Measurements from ENCODE around the gene SLC35B2. TPM values are rescaled to one million over a fixed set of nuclear protein-coding genes. Genes with fewer than 3 reads are reported as not detected.
A peak's percentile ranks its signal among the peaks of the same experiment; 100 is the strongest.

SLC35B2 gene
- total RNA-seq, 1 experiment from 2014 or later = 44.6 TPM

DNA sequence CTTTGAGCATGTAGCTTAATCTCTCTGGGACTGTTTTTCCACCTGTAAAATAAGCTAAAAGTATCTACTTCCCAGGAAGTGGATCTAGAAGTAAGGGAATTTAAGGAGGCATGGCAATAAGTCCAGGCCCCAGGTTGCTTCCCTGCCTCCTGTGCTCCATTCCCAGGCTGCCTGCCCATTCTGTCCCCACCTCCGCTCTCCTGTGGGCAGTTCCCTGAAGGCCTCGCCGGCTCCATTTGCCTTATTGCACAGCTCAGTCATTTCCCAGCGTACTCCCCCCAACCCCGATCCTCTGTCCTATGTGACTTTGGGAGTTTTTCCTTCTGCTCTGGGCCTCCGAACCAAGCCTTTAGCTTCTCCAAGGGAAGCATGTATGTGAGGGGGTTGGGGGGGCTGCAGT is 29.3 kb downstream of the SLC35B2 start:
- H3K36me3 Mint-ChIP-seq (ENCODE audit: insufficient read depth, unreplicated experiment) = peaks cover 11% of the 10 kb centered on the region
- H3K4me1 Mint-ChIP-seq (ENCODE audit: low read depth, unreplicated experiment) = peaks cover 2% of the 10 kb centered on the region
- no TSS peak for BruUV-seq (replicated peaks)
- Histone ChIP-seq H3K4me1 (peaks cover 33% of the 10 kb centered on the region), H3K36me3 (ENCODE audit: control insufficient read depth, insufficient read depth, low read length) (no peaks in the 10 kb centered on the region), H3K4me3 (ENCODE audit: low read depth, low read length) (no peak overlapping the region), H3K9me3 (no peaks in the 10 kb centered on the region), H3K27me3 (replicated peaks; ENCODE audit: control insufficient read depth, insufficient read depth, low read length) (no peaks in the 10 kb centered on the region)
- ChIA-PET CTCF (no interaction called here), POLR2A (no interaction called here)
- no peaks in the 10 kb centered on the region for H3K9me3 Mint-ChIP-seq (ENCODE audit: unreplicated experiment)
- no peak for DNase-seq
- TF ChIP-seq, protein P1, sequence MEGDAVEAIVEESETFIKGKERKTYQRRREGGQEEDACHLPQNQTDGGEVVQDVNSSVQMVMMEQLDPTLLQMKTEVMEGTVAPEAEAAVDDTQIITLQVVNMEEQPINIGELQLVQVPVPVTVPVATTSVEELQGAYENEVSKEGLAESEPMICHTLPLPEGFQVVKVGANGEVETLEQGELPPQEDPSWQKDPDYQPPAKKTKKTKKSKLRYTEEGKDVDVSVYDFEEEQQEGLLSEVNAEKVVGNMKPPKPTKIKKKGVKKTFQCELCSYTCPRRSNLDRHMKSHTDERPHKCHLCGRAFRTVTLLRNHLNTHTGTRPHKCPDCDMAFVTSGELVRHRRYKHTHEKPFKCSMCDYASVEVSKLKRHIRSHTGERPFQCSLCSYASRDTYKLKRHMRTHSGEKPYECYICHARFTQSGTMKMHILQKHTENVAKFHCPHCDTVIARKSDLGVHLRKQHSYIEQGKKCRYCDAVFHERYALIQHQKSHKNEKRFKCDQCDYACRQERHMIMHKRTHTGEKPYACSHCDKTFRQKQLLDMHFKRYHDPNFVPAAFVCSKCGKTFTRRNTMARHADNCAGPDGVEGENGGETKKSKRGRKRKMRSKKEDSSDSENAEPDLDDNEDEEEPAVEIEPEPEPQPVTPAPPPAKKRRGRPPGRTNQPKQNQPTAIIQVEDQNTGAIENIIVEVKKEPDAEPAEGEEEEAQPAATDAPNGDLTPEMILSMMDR (IDR thresholded peaks at IDR 0.05; ENCODE audit: insufficient read depth in 1 of 2, low read depth in 1 of 2, low read length in 1 of 2, severe bottlenecking in 1 of 2, unreplicated experiment in 1 of 2) = no peak
- no peak overlapping the region for H3K4me3 Mint-ChIP-seq (ENCODE audit: unreplicated experiment)
- H3K27me3 Mint-ChIP-seq (ENCODE audit: insufficient read depth, unreplicated experiment) = no peaks in the 10 kb centered on the region
- intact Hi-C loops (cut with micrococcal nuclease; ENCODE audit: unreplicated experiment) = no loop called here
- H3K27ac Mint-ChIP-seq (ENCODE audit: unreplicated experiment) = peak overlapping the region; percentile 79

DNA sequence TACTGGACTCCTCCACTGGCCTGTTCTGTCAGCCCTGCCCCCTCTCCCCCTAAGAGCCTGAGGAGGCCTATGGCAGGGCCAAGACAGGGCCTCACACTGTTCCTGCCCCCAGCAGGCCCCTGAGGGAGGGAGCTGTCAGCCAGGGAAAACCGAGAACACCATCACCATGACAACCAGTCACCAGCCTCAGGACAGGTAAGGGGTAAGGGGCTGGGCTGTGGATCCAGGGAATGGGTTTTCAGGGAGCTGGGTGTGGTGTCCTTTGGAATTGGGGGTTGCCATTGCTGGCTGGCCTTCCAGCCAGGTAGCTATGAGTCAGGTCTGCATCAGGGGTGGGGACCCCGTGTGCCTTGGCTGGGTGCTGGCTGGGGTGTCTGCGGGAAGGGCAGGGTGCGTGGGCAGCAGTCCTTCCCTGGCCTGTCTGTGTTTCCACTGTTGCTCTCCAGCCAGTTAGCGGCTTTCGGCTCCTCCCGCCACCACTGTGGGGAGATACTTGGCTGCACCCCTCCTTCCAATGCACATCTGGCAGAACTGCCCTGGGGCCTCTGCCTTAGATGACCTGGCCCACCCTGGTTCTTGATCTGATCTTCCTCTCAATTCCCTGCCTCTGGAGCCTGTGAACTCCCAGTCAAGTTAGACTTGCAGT is 30.1 kb downstream of the SLC35B2 start:
- H3K4me3 ChIP-seq (ENCODE audit: low read depth, low read length) = no peak overlapping the region
- ChIA-PET CTCF (no interaction called here), POLR2A (no interaction called here)
- no peaks in the 10 kb centered on the region for H3K27me3 Mint-ChIP-seq (ENCODE audit: insufficient read depth, unreplicated experiment)
- H3K27ac Mint-ChIP-seq (ENCODE audit: unreplicated experiment) = no peak overlapping the region
- no peak for DNase-seq
- H3K4me3 Mint-ChIP-seq (ENCODE audit: unreplicated experiment) = no peak overlapping the region
- intact Hi-C loops (cut with micrococcal nuclease; ENCODE audit: unreplicated experiment) = no loop called here
- H3K27me3 ChIP-seq (replicated peaks; ENCODE audit: control insufficient read depth, insufficient read depth, low read length) = no peaks in the 10 kb centered on the region
- peaks cover 7% of the 10 kb centered on the region for H3K4me1 Mint-ChIP-seq (ENCODE audit: low read depth, unreplicated experiment)
- no peaks in the 10 kb centered on the region for H3K36me3 ChIP-seq (ENCODE audit: control insufficient read depth, insufficient read depth, low read length)
- peaks cover 37% of the 10 kb centered on the region for H3K4me1 ChIP-seq
- TF ChIP-seq, protein P1 (IDR thresholded peaks at IDR 0.05; ENCODE audit: insufficient read depth in 1 of 2, low read depth in 1 of 2, low read length in 1 of 2, severe bottlenecking in 1 of 2, unreplicated experiment in 1 of 2) = no peak
- no peaks in the 10 kb centered on the region for H3K9me3 Mint-ChIP-seq (ENCODE audit: unreplicated experiment)
- no TSS peak for BruUV-seq (replicated peaks)
- no peaks in the 10 kb centered on the region for H3K9me3 ChIP-seq
- H3K36me3 Mint-ChIP-seq (ENCODE audit: insufficient read depth, unreplicated experiment) = peaks cover 17% of the 10 kb centered on the region

DNA sequence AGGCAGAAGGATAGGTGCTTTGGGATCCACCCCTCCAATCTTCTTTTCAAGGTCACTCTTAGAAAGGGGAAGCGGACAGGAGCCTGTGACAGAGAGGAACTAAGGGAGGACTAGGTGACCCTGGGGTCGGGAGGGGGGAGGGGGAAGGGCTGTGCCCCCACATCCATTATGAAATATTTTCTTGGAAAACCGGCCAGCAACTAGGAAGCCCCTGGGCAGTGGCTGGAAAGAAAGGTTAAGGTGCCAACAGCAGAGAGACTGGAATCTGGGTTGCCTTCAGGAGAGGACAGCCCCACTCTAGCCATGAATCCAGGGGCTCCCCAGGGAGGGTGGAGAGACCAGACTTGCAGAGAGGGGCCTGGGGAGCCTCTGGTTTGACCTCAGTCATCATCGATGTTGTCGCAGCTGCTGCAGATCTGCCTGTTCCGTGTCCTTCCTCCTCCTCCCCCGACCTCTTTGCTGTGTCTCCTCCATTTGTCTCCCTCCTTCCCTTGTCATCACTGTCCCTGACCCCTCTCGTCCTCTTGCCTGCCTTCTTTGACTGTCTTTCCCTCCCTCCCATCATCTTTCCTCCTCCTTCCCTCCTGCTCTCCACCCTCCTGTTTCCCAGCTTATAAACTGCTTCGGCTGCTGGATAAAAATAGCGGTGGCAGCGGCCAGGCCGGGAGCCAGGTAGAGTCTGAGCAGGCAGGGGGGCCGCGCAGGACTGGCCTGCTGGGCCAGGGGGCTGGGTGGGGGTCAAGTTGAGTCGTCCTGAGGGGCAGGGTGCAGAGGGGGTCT is 30.8 kb downstream of the SLC35B2 start:
- H3K27me3 Mint-ChIP-seq (ENCODE audit: insufficient read depth, unreplicated experiment) = no peaks in the 10 kb centered on the region
- no TSS peak for BruUV-seq (replicated peaks)
- H3K36me3 ChIP-seq (ENCODE audit: control insufficient read depth, insufficient read depth, low read length) = no peaks in the 10 kb centered on the region
- ChIA-PET POLR2A (no interaction called here), CTCF (interaction anchor here (1.4 to 4.0 kb wide), 2 partner anchors 8 to 54 kb away, joined by 6 to 25 read pairs; no protein-coding TSS in a partner anchor)
- intact Hi-C loops (cut with micrococcal nuclease; ENCODE audit: unreplicated experiment) = no loop called here
- H3K4me3 ChIP-seq (ENCODE audit: low read depth, low read length) = no peak overlapping the region
- peaks cover 17% of the 10 kb centered on the region for H3K36me3 Mint-ChIP-seq (ENCODE audit: insufficient read depth, unreplicated experiment)
- H3K4me1 ChIP-seq = peaks cover 37% of the 10 kb centered on the region
- no peaks in the 10 kb centered on the region for H3K9me3 ChIP-seq
- no peaks in the 10 kb centered on the region for H3K27me3 ChIP-seq (replicated peaks; ENCODE audit: control insufficient read depth, insufficient read depth, low read length)
- no peak overlapping the region for H3K27ac Mint-ChIP-seq (ENCODE audit: unreplicated experiment)
- DNase-seq = no peak
- TF ChIP-seq, protein P1 (IDR thresholded peaks at IDR 0.05; ENCODE audit: insufficient read depth in 1 of 2, low read depth in 1 of 2, low read length in 1 of 2, severe bottlenecking in 1 of 2, unreplicated experiment in 1 of 2) = no peak
- no peak overlapping the region for H3K4me3 Mint-ChIP-seq (ENCODE audit: unreplicated experiment)
- H3K9me3 Mint-ChIP-seq (ENCODE audit: unreplicated experiment) = no peaks in the 10 kb centered on the region
- H3K4me1 Mint-ChIP-seq (ENCODE audit: low read depth, unreplicated experiment) = peaks cover 7% of the 10 kb centered on the region
